Mammary epithelial cell (primary cell): ENCODE results near the gene STRC.
"Not testable (repeated sequence)": the region's sequence is repeated elsewhere in the genome, so short reads cannot be mapped to it uniquely, and the experiment has no call there.

Experiments used
- CTCF ChIP-seq, 2 donors: IDR thresholded peaks in 1 of 2; conservative IDR thresholded peaks in 1 of 2; 2 replicates each; pipeline ENCODE4 v1.5.1; 2011 to 2012; ENCODE audit warnings: inconsistent platforms in 2 of 2, low read length in 2 of 2, mild to moderate bottlenecking in 2 of 2, control low read depth in 1 of 2, low read depth in 1 of 2; ENCODE audit not compliant: insufficient read depth in 1 of 2; ENCODE audit errors: extremely low read depth in 1 of 2
- EZH2 ChIP-seq: IDR thresholded peaks from 2 replicates; pipeline ENCODE4 v1.6.1; 2012; ENCODE audit warnings: low read length, inconsistent platforms, borderline replicate concordance

- not testable (repeated sequence) for TF ChIP-seq EZH2; CTCF (conservative IDR thresholded peaks at IDR 0.05 in 1 of 2, IDR thresholded peaks at IDR 0.05 in 1 of 2; ENCODE audit: extremely low read depth in 1 of 2, insufficient read depth in 1 of 2, low read depth in 1 of 2, low read length in 2 of 2)
These were observed 54.8 kb downstream of the STRC start for GRCh38 chr15:43563793-43564192.
